WTC11 (cell line): ENCODE measurements around the gene PCNX4.

Experiments used
- JUN ChIP-seq: sonication (generic); formaldehyde crosslinking; IDR thresholded peaks from 2 replicates; pipeline ENCODE4 v1.8.0; 2023; ENCODE audit warnings: mild to moderate bottlenecking, missing genetic modification reagents
- TF ChIP-seq, protein P1 (sequence below): sonication (generic); formaldehyde crosslinking; IDR thresholded peaks from 2 replicates; pipeline ENCODE4 v1.8.1; 2022; ENCODE audit warnings: low read depth, mild to moderate bottlenecking, moderate library complexity, missing genetic modification reagents, borderline replicate concordance
- TF ChIP-seq, protein P2 (sequence below): fragments of 200-600 bp; IDR thresholded peaks from 2 replicates; pipeline ENCODE4 v1.8.0; 2022; ENCODE audit warnings: antibody characterized with exemption

DNA sequence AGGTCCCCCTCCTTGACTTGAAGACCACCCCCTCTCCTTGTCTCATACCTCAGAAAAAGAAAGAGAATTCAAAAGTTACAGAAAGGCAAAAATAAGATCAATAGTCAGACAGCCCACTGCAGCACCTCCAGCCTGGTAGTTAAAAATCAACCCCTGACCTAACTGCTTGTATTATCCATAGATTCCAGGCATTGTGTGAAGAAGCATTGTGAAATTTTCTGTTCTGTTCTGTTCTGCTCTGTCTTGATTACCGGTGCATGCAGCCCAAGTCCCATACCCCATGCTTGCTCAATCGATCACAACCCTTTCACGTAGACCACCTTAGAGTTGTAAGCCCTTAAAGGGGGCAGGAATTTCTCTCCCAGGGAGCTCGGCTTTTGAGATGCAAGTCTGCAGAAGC, 79.2 kb downstream of the PCNX4 start:
- TF ChIP-seq, protein P1, sequence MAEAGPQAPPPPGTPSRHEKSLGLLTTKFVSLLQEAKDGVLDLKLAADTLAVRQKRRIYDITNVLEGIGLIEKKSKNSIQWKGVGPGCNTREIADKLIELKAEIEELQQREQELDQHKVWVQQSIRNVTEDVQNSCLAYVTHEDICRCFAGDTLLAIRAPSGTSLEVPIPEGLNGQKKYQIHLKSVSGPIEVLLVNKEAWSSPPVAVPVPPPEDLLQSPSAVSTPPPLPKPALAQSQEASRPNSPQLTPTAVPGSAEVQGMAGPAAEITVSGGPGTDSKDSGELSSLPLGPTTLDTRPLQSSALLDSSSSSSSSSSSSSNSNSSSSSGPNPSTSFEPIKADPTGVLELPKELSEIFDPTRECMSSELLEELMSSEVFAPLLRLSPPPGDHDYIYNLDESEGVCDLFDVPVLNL (CRISPR knock-in tag) = no peak
- TF ChIP-seq, protein P2, sequence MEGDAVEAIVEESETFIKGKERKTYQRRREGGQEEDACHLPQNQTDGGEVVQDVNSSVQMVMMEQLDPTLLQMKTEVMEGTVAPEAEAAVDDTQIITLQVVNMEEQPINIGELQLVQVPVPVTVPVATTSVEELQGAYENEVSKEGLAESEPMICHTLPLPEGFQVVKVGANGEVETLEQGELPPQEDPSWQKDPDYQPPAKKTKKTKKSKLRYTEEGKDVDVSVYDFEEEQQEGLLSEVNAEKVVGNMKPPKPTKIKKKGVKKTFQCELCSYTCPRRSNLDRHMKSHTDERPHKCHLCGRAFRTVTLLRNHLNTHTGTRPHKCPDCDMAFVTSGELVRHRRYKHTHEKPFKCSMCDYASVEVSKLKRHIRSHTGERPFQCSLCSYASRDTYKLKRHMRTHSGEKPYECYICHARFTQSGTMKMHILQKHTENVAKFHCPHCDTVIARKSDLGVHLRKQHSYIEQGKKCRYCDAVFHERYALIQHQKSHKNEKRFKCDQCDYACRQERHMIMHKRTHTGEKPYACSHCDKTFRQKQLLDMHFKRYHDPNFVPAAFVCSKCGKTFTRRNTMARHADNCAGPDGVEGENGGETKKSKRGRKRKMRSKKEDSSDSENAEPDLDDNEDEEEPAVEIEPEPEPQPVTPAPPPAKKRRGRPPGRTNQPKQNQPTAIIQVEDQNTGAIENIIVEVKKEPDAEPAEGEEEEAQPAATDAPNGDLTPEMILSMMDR = no peak
- no peak for TF ChIP-seq JUN (CRISPR knock-in tag)
